Breast epithelium (tissue), 3 donors: ENCODE measurements around the gene USP6.

Experiments
- CTCF ChIP-seq, 3 donors: fragments of 450-650 bp; IDR thresholded peaks; one replicate each; pipeline ENCODE4 v1.5.1; 2016 to 2017; ENCODE audit warnings: antibody characterized with exemption in 3 of 3, mild to moderate bottlenecking in 3 of 3, moderate library complexity in 3 of 3
- POLR2AphosphoS5 ChIP-seq, 3 donors: sonication (generic); formaldehyde crosslinking; IDR thresholded peaks; one replicate each; pipeline ENCODE4 v1.6.1; 2017; ENCODE audit warnings: antibody characterized with exemption in 3 of 3

- TF ChIP-seq CTCF (IDR thresholded peaks at IDR 0.05): peak; percentile 56 to 64 (median 58)
- peak; percentile 68 to 85 (median 77) for TF ChIP-seq POLR2AphosphoS5 (IDR thresholded peaks at IDR 0.05)
Measured at GRCh38 chr17:5191541-5192417, 75.9 kb downstream of the USP6 start, which contains the start of gene ZNF594.
